Measurements from ENCODE around the gene TBX21.

GRCh38 chr17:47686664-47687327 is 46.2 kb upstream of the TBX21 start:
- TF ChIP-seq CTCF (conservative IDR thresholded peaks at IDR 0.05; ENCODE audit: low read depth, low read length), result no peak
- no peak for TF ChIP-seq EZH2 (IDR thresholded peaks at IDR 0.05; ENCODE audit: low read length, unreplicated experiment)
- TF ChIP-seq EZH2phosphoT487 (IDR thresholded peaks at IDR 0.05; ENCODE audit: borderline replicate concordance, low read length), result no peak
